K562 (cell line): ENCODE data around the gene DPCD. TPM values are rescaled to one million over a fixed set of nuclear protein-coding genes. Genes with fewer than 3 reads are reported as not detected.

Experiments used
- ATAC-seq: fragments of 200-7000 bp; cut with Tn5 transposase; 3 replicates; pipeline ENCODE4 v1.9.1; 2020; ENCODE audit warnings: moderate library complexity
- BruUV-seq: library from RNA; stranded (reverse); fragments of 400-500 nt; replicated peaks from 2 replicates; lab custom pipeline; 2021; lab: Mats Ljungman, UMichigan
- CTCF ChIA-PET: fragments of 300-600 bp; formaldehyde crosslinking; extraction: SDS; loops from one replicate; lab custom pipeline; 2021; ENCODE audit warnings: low intra/inter-chr PET ratio; lab: Yijun Ruan, JAX
- POLR2A ChIA-PET: fragments of 300-600, 350-650 bp; sonication (Branson Sonifier 250); formaldehyde crosslinking; extraction: SDS; loops from one replicate; lab custom pipeline; 2021; ENCODE audit warnings: antibody characterized with exemption, inconsistent platforms; lab: Yijun Ruan, JAX
- DNase-seq, 4 experiments: peaks; one replicate each; pipeline versions ENCODE4 v3.0.0 to v3.0.0-alpha.2; 2011 to 2018; ENCODE audit warnings: low spot score in 3 of 4, mixed read lengths in 3 of 4; ENCODE audit errors: extremely low read depth in 1 of 4
- FAIRE-seq: peaks from 2 replicates; lab custom pipeline; 2011; peaks lifted over from hg19 to GRCh38; lab: Jason Lieb, UNC
- H2AFZ ChIP-seq: 2 replicates; pipeline ENCODE4 v1.6.0; 2011; ENCODE audit warnings: low read depth, low read length, control low read depth, inconsistent platforms
- H3K27ac ChIP-seq: fragments of 200-600 bp; 3 replicates; pipeline ENCODE4 v1.8.0; 2011; ENCODE audit warnings: low read depth, mild to moderate bottlenecking, control low read depth, inconsistent platforms, low read length, moderate library complexity, mixed read lengths; ENCODE audit errors: extremely low read depth
- H3K27me3 ChIP-seq, 2 experiments: fragments of 300-600 bp in 1 of 2; 2 replicates in 1 of 2; 3 replicates in 1 of 2; pipeline versions ENCODE4 v1.6.0 to v1.8.0; 2011; ENCODE audit warnings: inconsistent platforms in 2 of 2, low read length in 2 of 2, mild to moderate bottlenecking in 1 of 2, mixed read lengths in 1 of 2, moderate library complexity in 1 of 2; ENCODE audit not compliant: control insufficient read depth in 2 of 2, insufficient read depth in 2 of 2
- H3K36me3 ChIP-seq: fragments of 300-600 bp; 3 replicates; pipeline ENCODE4 v1.8.0; 2011; ENCODE audit warnings: mild to moderate bottlenecking, low read length, inconsistent platforms; ENCODE audit not compliant: control insufficient read depth, insufficient read depth
- H3K4me1 ChIP-seq, 2 experiments: fragments of 200-600 bp in 1 of 2; replicated peaks in 1 of 2; 2 replicates in 1 of 2; 3 replicates in 1 of 2; pipeline versions ENCODE4 v1.5.1 to v1.8.0; 2011; ENCODE audit warnings: inconsistent platforms in 2 of 2, low read length in 2 of 2, mild to moderate bottlenecking in 1 of 2, mixed read lengths in 1 of 2, moderate library complexity in 1 of 2; ENCODE audit not compliant: control insufficient read depth in 2 of 2, insufficient read depth in 2 of 2
- H3K4me2 ChIP-seq: 2 replicates; pipeline ENCODE4 v1.6.1; 2011; ENCODE audit warnings: low read length, control low read depth, inconsistent platforms, mixed read lengths; ENCODE audit not compliant: insufficient read depth
- H3K4me3 ChIP-seq: fragments of 200-600 bp; sonication (generic), shearing (Covaris generic); 2 replicates; pipeline ENCODE4 v1.5.1; 2016; ENCODE audit warnings: control low read depth, inconsistent platforms
- H3K79me2 ChIP-seq: fragments of 200-600 bp; 3 replicates; pipeline ENCODE4 v1.8.0; 2011; ENCODE audit warnings: low read length, inconsistent platforms; ENCODE audit not compliant: control insufficient read depth, insufficient read depth
- H3K9ac ChIP-seq, 2 experiments: 2 replicates each; pipeline versions ENCODE4 v1.6.0 to v1.6.1; 2011; ENCODE audit warnings: low read depth in 2 of 2, low read length in 2 of 2, control low read depth in 1 of 2, inconsistent platforms in 1 of 2, mild to moderate bottlenecking in 1 of 2, mixed read lengths in 1 of 2; ENCODE audit not compliant: insufficient read depth in 1 of 2
- H3K9me1 ChIP-seq: one replicate; pipeline ENCODE4 v1.6.0; 2011; ENCODE audit warnings: inconsistent platforms, mild to moderate bottlenecking, low read length, moderate library complexity; ENCODE audit not compliant: control insufficient read depth, insufficient read depth
- H3K9me3 ChIP-seq: replicated peaks from 2 replicates; pipeline ENCODE4 v1.5.1; 2011; ENCODE audit warnings: low read depth, low read length, inconsistent platforms; ENCODE audit not compliant: control insufficient read depth, insufficient read depth
- H4K20me1 ChIP-seq: replicated peaks from 2 replicates; pipeline ENCODE4 v1.6.1; 2011; ENCODE audit warnings: low read length, inconsistent platforms, mixed read lengths; ENCODE audit not compliant: control insufficient read depth, insufficient read depth
- NFIC ChIP-seq: fragments of 450-650 bp; IDR thresholded peaks from 2 replicates; pipeline ENCODE4 v1.6.1; 2017; ENCODE audit warnings: mild to moderate bottlenecking, inconsistent platforms
- TRIM24 ChIP-seq, 2 experiments: fragments of 450-650 bp; IDR thresholded peaks; 2 replicates each; pipeline ENCODE4 v1.6.1; 2016
- ZBTB8A ChIP-seq: fragments of 450-650 bp; IDR thresholded peaks from 2 replicates; pipeline ENCODE4 v1.6.1; 2018; ENCODE audit warnings: mild to moderate bottlenecking, moderate library complexity; ENCODE audit not compliant: partially characterized antibody
- ZNF316 ChIP-seq: fragments of 450-650 bp; IDR thresholded peaks from 2 replicates; pipeline ENCODE4 v1.6.1; 2016
- ZNF589 ChIP-seq: fragments of 200-800 bp; sonication (Bioruptor generic); IDR thresholded peaks from 2 replicates; pipeline ENCODE4 v1.6.1; 2016; ENCODE audit warnings: low read depth, missing genetic modification characterization, missing compliant biosample characterization
- WGBS: fragments of 100-300 bp; shearing (Covaris generic); methylation state at CpG from one replicate; pipeline ENCODE4 v1.1.6; 2016; ENCODE audit warnings: low coverage, mixed read lengths; ENCODE audit not compliant: insufficient coverage; ENCODE audit errors: missing lambda C conversion rate; 5-methylcytosine and 5-hydroxymethylcytosine counted together
- in situ Hi-C: fragments of 300-500 bp; cut with MboI; formaldehyde crosslinking; loops from 4 replicates; pipeline ENCODE4 v1.15.0; 2018; ENCODE audit warnings: inconsistent platforms, mixed read lengths
- intact Hi-C: fragments of 100-400 bp; cut with micrococcal nuclease; formaldehyde crosslinking; loops from 2 replicates; pipeline ENCODE4 v1.14.2; 2022
- polyA plus RNA-seq, 8 experiments: library from polyadenylated mRNA; depleted of rRNA in 4 of 8; stranded (reverse) in 5 of 8; unstranded in 3 of 8; fragments of >200 nt; fragmentation: Nextera tagmentation in 2 of 8; fragmentation: Illumina TruSeq in 1 of 8; extraction: Ambion mirVana in 2 of 8; extraction: Trizol in 1 of 8; gene quantifications; 2 replicates each; pipeline versions ENCODE4 v1.2.1 to v1.2.3, GENCODE V29; 2011 to 2014; ENCODE audit warnings: inconsistent platforms in 1 of 8, missing spikeins in 1 of 8
- total RNA-seq, 7 experiments: library from RNA; depleted of rRNA in 6 of 7; stranded (reverse); fragments of >200 nt in 6 of 7; fragmentation: Illumina TruSeq in 2 of 7; extraction: Trizol in 2 of 7; gene quantifications; 2 replicates each; pipeline versions ENCODE4 v1.2.1 to v1.2.3, GENCODE V29; 2011 to 2021; ENCODE audit warnings: low replicate concordance in 1 of 7

The DPCD gene
- total and polyA plus RNA-seq, 9 of the 15 experiments (the other 6 are each of a cell fraction or from before 2014, with no cell fraction given): 12.1 to 45.2 (median 20.0) TPM

DNA sequence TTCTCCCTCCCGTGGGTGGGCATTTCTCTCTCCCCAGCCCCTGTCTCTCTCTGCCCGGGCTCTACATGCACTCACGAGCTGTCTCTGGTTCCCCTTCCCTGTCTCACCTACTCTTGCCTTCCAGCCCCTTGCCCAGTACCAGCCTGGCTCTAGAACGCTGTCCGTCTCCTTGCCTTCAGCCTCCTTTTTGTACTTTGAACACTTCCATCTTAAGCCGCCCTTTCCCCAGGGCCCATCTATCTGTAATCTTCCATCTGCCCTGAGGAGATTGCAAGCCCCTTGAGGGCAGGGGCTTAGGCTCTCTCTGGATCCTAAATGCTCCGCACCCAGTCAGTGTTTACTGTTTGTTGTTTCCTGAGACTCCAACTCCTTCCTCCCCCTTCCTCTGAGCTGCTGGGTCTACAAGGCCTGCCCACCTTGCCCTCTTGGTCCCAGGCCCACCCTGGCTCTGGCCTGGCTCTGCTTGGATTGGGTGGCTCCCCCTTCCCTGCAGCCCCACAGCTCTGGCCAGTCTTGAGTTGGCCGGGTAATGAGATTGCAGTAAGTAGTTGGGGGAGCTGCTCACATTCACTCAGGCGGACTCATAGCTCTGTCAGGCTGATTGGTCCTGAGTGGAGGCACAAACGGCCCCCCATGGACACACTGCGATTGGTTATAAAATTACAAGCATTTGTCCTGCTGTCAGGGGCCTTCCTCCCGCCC lies 28.4 kb upstream of the DPCD start:
- TF ChIP-seq ZNF316 (peak; percentile 86), TRIM24 (IDR thresholded peaks at IDR 0.05) (peak in 1 of 2 experiments; percentile 55; a peak in 1 of 4 replicates), ZNF589 (no peak)
- in situ Hi-C loops: no loop called here
- no TSS peak for BruUV-seq

GRCh38 chr10:101560298-101561067 lies 27.6 kb upstream of the DPCD start:
- peaks cover 0 to 14% of the 10 kb centered on the region in 2 experiments; a peak in 2 of 5 replicates for H3K4me1 ChIP-seq
- H3K27me3 ChIP-seq: no peaks in the 10 kb centered on the region
- H3K27ac ChIP-seq: no peak overlapping the region
- no TSS peak for BruUV-seq
- H3K9me1 ChIP-seq: no peaks in the 10 kb centered on the region
- intact Hi-C loops: no loop called here
- DNase-seq: no peak
- no peak overlapping the region for H2AFZ ChIP-seq
- in situ Hi-C loops: no loop called here
- ATAC-seq: no peak
- 10% methylated on average over 2 of the region's 2 CpGs for WGBS
- H3K79me2 ChIP-seq: no peaks in the 10 kb centered on the region
- ChIA-PET CTCF (no interaction called here), POLR2A (interaction anchor here (0.6 kb wide), 1 partner anchor 54 kb away, joined by 3 read pairs; no protein-coding TSS in a partner anchor)
- H3K9ac ChIP-seq: peak overlapping the region in 1 of 2 experiments; percentile 26; a peak in 1 of 4 replicates
- no peak for FAIRE-seq
- no peaks in the 10 kb centered on the region for H4K20me1 ChIP-seq
- H3K9me3 ChIP-seq: no peaks in the 10 kb centered on the region
- TF ChIP-seq ZBTB8A (no peak), NFIC (peak; percentile 37)
- H3K4me3 ChIP-seq: no peak overlapping the region
- H3K4me2 ChIP-seq: no peak overlapping the region
- H3K36me3 ChIP-seq: no peaks in the 10 kb centered on the region

More for the DNA sequence above, 28.4 kb upstream of the DPCD start:
- CTCF ChIA-PET: no interaction called here
- Histone ChIP-seq H3K9me1 (no peaks in the 10 kb centered on the region), H3K27me3 (no peaks in the 10 kb centered on the region), H3K4me1 (peaks cover 0 to 14% of the 10 kb centered on the region in 2 experiments; a peak in 2 of 5 replicates), H2AFZ (no peak overlapping the region), H3K36me3 (no peaks in the 10 kb centered on the region), H3K9me3 (no peaks in the 10 kb centered on the region), H3K4me3 (no peak overlapping the region), H4K20me1 (no peaks in the 10 kb centered on the region), H3K4me2 (no peak overlapping the region), H3K27ac (no peak overlapping the region), H3K9ac (0 out of 4 replicates have a peak overlapping the region, but pooled peaks of 1 of the 2 experiments have one; percentile 26), H3K79me2 (no peaks in the 10 kb centered on the region)
- 75% methylated on average over 11 of the region's 12 CpGs for WGBS
- ATAC-seq (no peak), DNase-seq (no peak), FAIRE-seq (no peak)
- POLR2A ChIA-PET: interaction anchor here (0.6 kb wide), 2 partner anchors 53 to 315 kb away, joined by 3 read pairs; no protein-coding TSS in a partner anchor
- intact Hi-C loops: no loop called here
